OCI-LY1 (cell line): Measurements from ENCODE around the gene TLE2.

Experiments
- H2AFZ ChIP-seq: fragments of 200-600 bp; sonication (generic), shearing (Covaris generic); 2 replicates; pipeline ENCODE4 v1.6.0; 2014; ENCODE audit warnings: antibody characterized with exemption, mild to moderate bottlenecking, low read length
- H3F3A ChIP-seq: fragments of 200-600 bp; sonication (generic), shearing (Covaris generic); 2 replicates; pipeline ENCODE4 v1.6.0; 2014; ENCODE audit warnings: mild to moderate bottlenecking, antibody characterized with exemption, low read length, moderate library complexity; ENCODE audit not compliant: insufficient read depth
- H3K27ac ChIP-seq: fragments of 200-600 bp; sonication (generic); 2 replicates; pipeline ENCODE4 v1.5.1; 2014; ENCODE audit warnings: low read length, mixed run types, mild to moderate bottlenecking, low read depth; ENCODE audit not compliant: poor library complexity, severe bottlenecking
- H3K27me3 ChIP-seq: fragments of 200-600 bp; sonication (generic); 2 replicates; pipeline ENCODE4 v1.6.0; 2014; ENCODE audit warnings: antibody characterized with exemption, mild to moderate bottlenecking, low read length, moderate library complexity; ENCODE audit not compliant: insufficient read depth
- H3K36me3 ChIP-seq: fragments of 200-600 bp; sonication (generic); 2 replicates; pipeline ENCODE4 v1.6.1; 2014; ENCODE audit warnings: mild to moderate bottlenecking, antibody characterized with exemption, low read length, moderate library complexity, mixed read lengths; ENCODE audit not compliant: insufficient read depth
- H3K4me1 ChIP-seq: fragments of 200-600 bp; sonication (generic); 2 replicates; pipeline ENCODE4 v1.5.1; 2014; ENCODE audit warnings: mild to moderate bottlenecking, low read length, moderate library complexity; ENCODE audit not compliant: insufficient read depth, severe bottlenecking
- H3K4me2 ChIP-seq: fragments of 200-600 bp; sonication (generic), shearing (Covaris generic); 2 replicates; pipeline ENCODE4 v1.6.1; 2014; ENCODE audit warnings: low read length
- H3K4me3 ChIP-seq: fragments of 200-600 bp; sonication (generic); 2 replicates; pipeline ENCODE4 v1.5.1; 2014; ENCODE audit warnings: low read length, low read depth, mild to moderate bottlenecking, mixed read lengths; ENCODE audit not compliant: poor library complexity, severe bottlenecking
- H3K79me2 ChIP-seq: fragments of 200-600 bp; shearing (Covaris generic); 2 replicates; pipeline ENCODE4 v1.6.1; 2016; ENCODE audit warnings: mixed run types, low read length, mixed read lengths; ENCODE audit not compliant: insufficient read depth
- H3K9ac ChIP-seq: fragments of 200-600 bp; sonication (generic), shearing (Covaris generic); 2 replicates; pipeline ENCODE4 v1.6.1; 2014; ENCODE audit warnings: mild to moderate bottlenecking, low read length, mixed read lengths
- H3K9me2 ChIP-seq: fragments of 200-600 bp; sonication (generic), shearing (Covaris generic); 2 replicates; pipeline ENCODE4 v1.6.1; 2014; ENCODE audit warnings: low read depth, mild to moderate bottlenecking, low read length, mixed read lengths
- H3K9me3 ChIP-seq: fragments of 200-600 bp; shearing (Covaris generic); 2 replicates; pipeline ENCODE4 v1.6.1; 2014; ENCODE audit warnings: low read length, mixed read lengths
- H4K20me1 ChIP-seq: fragments of 200-600 bp; sonication (generic), shearing (Covaris generic); 2 replicates; pipeline ENCODE4 v1.6.0; 2016; ENCODE audit warnings: mild to moderate bottlenecking, low read length; ENCODE audit not compliant: insufficient read depth
- EZH2 ChIP-seq: fragments of 200-600 bp; sonication (generic), shearing (Covaris generic); IDR thresholded peaks from 2 replicates; pipeline ENCODE4 v1.8.0; 2017; ENCODE audit warnings: borderline replicate concordance, mixed run types, mild to moderate bottlenecking, antibody characterized with exemption, low read length, moderate library complexity, mixed read lengths
- TF ChIP-seq, protein P1 (sequence below): fragments of 200-600 bp; sonication (generic), shearing (Covaris generic); IDR thresholded peaks from 2 replicates; pipeline ENCODE4 v1.5.1; 2017; ENCODE audit warnings: mild to moderate bottlenecking, antibody characterized with exemption, low read length, moderate library complexity, mixed read lengths

The TLE2 gene

DNA sequence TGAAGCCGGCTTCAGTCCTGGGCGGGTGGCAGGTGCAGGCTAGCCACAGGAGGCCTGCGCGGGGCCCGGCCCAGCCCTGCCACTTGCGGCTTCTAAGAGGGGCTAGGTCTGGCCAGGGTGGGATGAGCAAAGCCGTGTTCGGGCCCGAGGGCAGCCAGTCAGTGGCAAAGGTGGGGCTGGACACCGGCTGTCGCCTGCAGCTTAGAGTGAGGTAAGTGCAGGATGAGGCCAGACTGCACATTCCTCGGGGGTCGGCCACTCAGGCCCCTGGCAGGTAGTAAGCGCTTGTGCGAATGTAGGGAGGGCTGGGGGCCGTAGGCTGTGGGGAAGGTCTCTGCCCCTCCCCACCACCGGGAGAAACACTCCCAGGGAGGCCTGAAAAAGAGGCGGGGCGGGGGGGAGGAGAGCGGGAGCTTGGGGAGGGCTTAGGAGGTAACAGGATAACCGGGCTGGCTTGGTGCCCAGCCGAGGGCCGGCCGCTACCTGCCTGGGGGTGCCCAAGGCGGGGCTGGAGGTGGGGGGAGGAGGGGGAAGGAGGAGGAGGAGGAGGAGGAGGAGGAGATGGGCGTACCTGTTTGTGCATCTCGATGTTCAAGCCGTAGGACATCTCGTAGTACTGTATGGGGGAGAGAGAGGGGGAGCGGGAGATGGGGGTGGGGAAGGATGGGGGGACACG lies 26.8 kb upstream of the TLE2 start:
- Histone ChIP-seq H3F3A (peaks cover 4% of the 10 kb centered on the region), H2AFZ (no peak overlapping the region), H3K4me1 (peaks cover 3% of the 10 kb centered on the region), H3K27ac (no peak overlapping the region), H4K20me1 (no peaks in the 10 kb centered on the region), H3K27me3 (no peaks in the 10 kb centered on the region), H3K9me2 (no peaks in the 10 kb centered on the region), H3K36me3 (peaks cover 62% of the 10 kb centered on the region), H3K4me3 (no peak overlapping the region), H3K9me3 (no peaks in the 10 kb centered on the region), H3K9ac (no peak overlapping the region), H3K79me2 (no peaks in the 10 kb centered on the region), H3K4me2 (no peak overlapping the region)
- TF ChIP-seq EZH2: no peak
- TF ChIP-seq, protein P1, sequence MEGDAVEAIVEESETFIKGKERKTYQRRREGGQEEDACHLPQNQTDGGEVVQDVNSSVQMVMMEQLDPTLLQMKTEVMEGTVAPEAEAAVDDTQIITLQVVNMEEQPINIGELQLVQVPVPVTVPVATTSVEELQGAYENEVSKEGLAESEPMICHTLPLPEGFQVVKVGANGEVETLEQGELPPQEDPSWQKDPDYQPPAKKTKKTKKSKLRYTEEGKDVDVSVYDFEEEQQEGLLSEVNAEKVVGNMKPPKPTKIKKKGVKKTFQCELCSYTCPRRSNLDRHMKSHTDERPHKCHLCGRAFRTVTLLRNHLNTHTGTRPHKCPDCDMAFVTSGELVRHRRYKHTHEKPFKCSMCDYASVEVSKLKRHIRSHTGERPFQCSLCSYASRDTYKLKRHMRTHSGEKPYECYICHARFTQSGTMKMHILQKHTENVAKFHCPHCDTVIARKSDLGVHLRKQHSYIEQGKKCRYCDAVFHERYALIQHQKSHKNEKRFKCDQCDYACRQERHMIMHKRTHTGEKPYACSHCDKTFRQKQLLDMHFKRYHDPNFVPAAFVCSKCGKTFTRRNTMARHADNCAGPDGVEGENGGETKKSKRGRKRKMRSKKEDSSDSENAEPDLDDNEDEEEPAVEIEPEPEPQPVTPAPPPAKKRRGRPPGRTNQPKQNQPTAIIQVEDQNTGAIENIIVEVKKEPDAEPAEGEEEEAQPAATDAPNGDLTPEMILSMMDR: no peak

DNA sequence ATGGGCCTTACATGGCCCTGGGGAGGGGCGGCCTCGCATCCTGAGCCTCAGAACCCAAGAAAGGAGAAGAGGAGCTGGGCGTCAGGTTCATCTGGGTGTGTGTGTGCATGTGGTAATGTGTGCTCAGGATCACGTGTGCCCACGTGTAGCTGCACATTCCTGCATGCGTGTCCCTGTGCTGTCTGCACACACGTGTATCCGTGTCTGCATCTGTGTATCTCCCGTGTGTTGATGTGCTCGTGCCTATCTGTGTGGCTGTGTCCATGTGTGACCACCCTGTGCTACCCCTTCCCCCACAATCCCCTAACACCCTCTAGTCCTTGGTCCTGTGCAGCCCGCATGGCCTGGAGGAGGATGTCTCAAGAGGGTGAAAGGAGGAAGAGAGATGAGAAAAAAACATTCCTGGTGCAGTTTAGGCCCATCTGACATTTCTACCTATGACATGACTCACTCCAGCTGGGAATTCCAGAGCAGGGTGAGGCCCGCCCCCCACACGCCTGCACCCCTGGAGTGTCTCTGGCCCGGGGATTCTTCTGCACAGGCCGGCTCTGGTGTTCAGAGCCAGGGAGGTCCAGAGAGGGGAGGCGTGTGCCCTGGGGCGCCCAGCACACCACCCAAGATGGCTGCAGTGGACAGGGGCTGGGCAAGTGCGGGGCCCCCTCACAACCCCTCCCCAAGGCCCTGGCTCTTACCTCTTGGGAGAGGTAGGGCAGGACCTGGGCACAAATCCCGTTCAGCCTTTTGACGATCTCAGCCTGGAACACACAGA lies 26.1 kb upstream of the TLE2 start:
- Histone ChIP-seq H3K4me3 (no peak overlapping the region), H3K27me3 (no peaks in the 10 kb centered on the region), H3K27ac (no peak overlapping the region), H3K4me2 (no peak overlapping the region), H3K9me3 (no peaks in the 10 kb centered on the region), H3F3A (no peaks in the 10 kb centered on the region), H3K9me2 (no peaks in the 10 kb centered on the region), H3K79me2 (no peaks in the 10 kb centered on the region), H4K20me1 (no peaks in the 10 kb centered on the region), H3K9ac (no peak overlapping the region), H3K36me3 (peaks cover 62% of the 10 kb centered on the region), H2AFZ (no peak overlapping the region), H3K4me1 (no peaks in the 10 kb centered on the region)
- TF ChIP-seq, protein P1: no peak
- no peak for TF ChIP-seq EZH2

DNA sequence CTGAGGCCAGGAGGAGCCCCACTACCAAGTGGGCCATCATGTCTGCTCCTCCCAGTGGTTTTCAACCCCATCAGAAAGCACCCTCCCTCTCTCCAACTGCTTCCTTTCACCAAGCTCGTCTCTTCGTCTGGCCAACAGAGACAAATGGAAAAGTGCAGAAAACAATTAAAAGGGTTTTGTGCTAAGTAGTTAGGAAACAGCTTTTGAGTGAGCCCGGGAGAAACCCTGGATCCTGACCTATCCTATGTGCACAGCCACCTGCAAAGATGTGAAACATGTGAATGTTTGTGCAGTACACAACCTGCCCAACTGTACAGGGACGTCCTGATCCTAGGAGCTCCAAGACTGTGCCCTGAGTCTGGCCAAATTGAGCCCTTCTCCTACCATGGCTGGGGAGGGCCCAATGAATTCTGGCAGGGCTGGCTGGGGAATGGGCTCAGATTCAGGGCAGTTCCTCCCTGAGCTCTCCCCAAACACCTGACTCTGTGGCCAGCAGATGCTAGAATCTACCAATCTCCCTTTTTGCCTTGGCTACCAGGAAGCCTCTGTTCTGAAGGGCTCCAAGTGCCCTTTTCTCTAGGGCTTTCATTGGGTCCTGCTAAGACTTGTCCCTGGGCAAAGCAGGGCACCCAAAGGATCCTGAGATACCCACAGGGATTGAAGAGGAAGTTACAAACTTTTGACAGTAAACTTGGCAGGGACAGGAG lies 25.3 kb upstream of the TLE2 start:
- no peak overlapping the region for H3K4me2 ChIP-seq
- no peaks in the 10 kb centered on the region for H3K9me3 ChIP-seq
- H3K9ac ChIP-seq: no peak overlapping the region
- H4K20me1 ChIP-seq: no peaks in the 10 kb centered on the region
- no peaks in the 10 kb centered on the region for H3K79me2 ChIP-seq
- H3K27me3 ChIP-seq: no peaks in the 10 kb centered on the region
- H3F3A ChIP-seq: no peaks in the 10 kb centered on the region
- H3K27ac ChIP-seq: no peak overlapping the region
- no peaks in the 10 kb centered on the region for H3K9me2 ChIP-seq
- TF ChIP-seq, protein P1: no peak
- no peak for TF ChIP-seq EZH2
- H2AFZ ChIP-seq: no peak overlapping the region
- H3K36me3 ChIP-seq: peaks cover 56% of the 10 kb centered on the region
- no peaks in the 10 kb centered on the region for H3K4me1 ChIP-seq
- no peak overlapping the region for H3K4me3 ChIP-seq
